Epithelial cell of prostate (primary cell): ENCODE data around the gene RFTN1.

ENCODE experiments used
- DNase-seq: peaks from one replicate; pipeline ENCODE4 v3.0.0-alpha.2; 2011; ENCODE audit warnings: low read depth, low spot score
- H3K27ac ChIP-seq: fragments of 450-650 bp; 2 replicates; pipeline ENCODE4 v1.5.1; 2017; ENCODE audit warnings: mild to moderate bottlenecking

The RFTN1 gene

GRCh38 chr3:16392065-16392464, 121.4 kb downstream of the RFTN1 start:
- DNase-seq = no peak
- H3K27ac ChIP-seq = no peak overlapping the region

GRCh38 chr3:16390581-16390980, 122.9 kb downstream of the RFTN1 start:
- DNase-seq = no peak
- no peak overlapping the region for H3K27ac ChIP-seq

GRCh38 chr3:16388850-16389441, 124.6 kb downstream of the RFTN1 start:
- no peak for DNase-seq
- H3K27ac ChIP-seq = no peak overlapping the region

- H3K27ac ChIP-seq = peak overlapping the region; percentile 62
- no peak for DNase-seq
Measured at GRCh38 chr3:16386561-16386960, 126.9 kb downstream of the RFTN1 start.

- no peak overlapping the region for H3K27ac ChIP-seq
- no peak for DNase-seq
Measured at GRCh38 chr3:16385151-16385550, 128.3 kb downstream of the RFTN1 start.

- no peak overlapping the region for H3K27ac ChIP-seq
- DNase-seq = no peak
Measured at GRCh38 chr3:16383864-16384263, 129.6 kb downstream of the RFTN1 start.

- H3K27ac ChIP-seq = no peak overlapping the region
- no peak for DNase-seq
Measured at GRCh38 chr3:16382845-16383244, 130.7 kb downstream of the RFTN1 start.

- no peak overlapping the region for H3K27ac ChIP-seq
- DNase-seq = no peak
Measured at GRCh38 chr3:16381426-16381825, 132.1 kb downstream of the RFTN1 start.

- no peak for DNase-seq
- no peak overlapping the region for H3K27ac ChIP-seq
Measured at GRCh38 chr3:16380421-16380820, 133.1 kb downstream of the RFTN1 start.

GRCh38 chr3:16379838-16380237, 133.7 kb downstream of the RFTN1 start:
- DNase-seq = no peak
- H3K27ac ChIP-seq = no peak overlapping the region

- H3K27ac ChIP-seq = no peak overlapping the region
- peak; percentile 16 for DNase-seq
Measured at GRCh38 chr3:16378920-16379319, 134.6 kb downstream of the RFTN1 start.

- H3K27ac ChIP-seq = no peak overlapping the region
- DNase-seq = no peak
Measured at GRCh38 chr3:16378415-16378814, 135.1 kb downstream of the RFTN1 start.

GRCh38 chr3:16377847-16378302, 135.6 kb downstream of the RFTN1 start:
- no peak overlapping the region for H3K27ac ChIP-seq
- DNase-seq = no peak

- H3K27ac ChIP-seq = no peak overlapping the region
- DNase-seq = no peak
Measured at GRCh38 chr3:16377196-16377595, 136.3 kb downstream of the RFTN1 start.

GRCh38 chr3:16375891-16376290, 137.6 kb downstream of the RFTN1 start:
- no peak overlapping the region for H3K27ac ChIP-seq
- no peak for DNase-seq

GRCh38 chr3:16374935-16375245, 138.6 kb downstream of the RFTN1 start:
- no peak for DNase-seq
- no peak overlapping the region for H3K27ac ChIP-seq

- H3K27ac ChIP-seq = no peak overlapping the region
- no peak for DNase-seq
Measured at GRCh38 chr3:16374047-16374934, 139.2 kb downstream of the RFTN1 start.

GRCh38 chr3:16373341-16373946, 140.1 kb downstream of the RFTN1 start:
- no peak overlapping the region for H3K27ac ChIP-seq
- DNase-seq = no peak

- no peak overlapping the region for H3K27ac ChIP-seq
- no peak for DNase-seq
Measured at GRCh38 chr3:16372362-16373292, 140.9 kb downstream of the RFTN1 start.
